Measurements from ENCODE around the gene A3GALT2. TPM values are rescaled to one million over a fixed set of nuclear protein-coding genes. Genes with fewer than 3 reads are reported as not detected.

Gene A3GALT2
- total RNA-seq, 1 donor from 2014 or later = not detected

- H3K4me3 Mint-ChIP-seq = no peak overlapping the region
- no peaks in the 10 kb centered on the region for H3K9me3 Mint-ChIP-seq
- Histone ChIP-seq H2AFZ (replicated peaks) (no peak overlapping the region), H3K27me3 (no peaks in the 10 kb centered on the region), H3F3A (ENCODE audit: low read depth) (no peaks in the 10 kb centered on the region), H3K4me1 (no peaks in the 10 kb centered on the region), H3K4me3 (no peak overlapping the region), H3K36me3 (no peaks in the 10 kb centered on the region), H3K27ac (no peak overlapping the region), H4K20me1 (ENCODE audit: low read depth) (peaks cover 97% of the 10 kb centered on the region), H3K79me2 (ENCODE audit: low read depth) (peaks cover 59% of the 10 kb centered on the region), H3K9me3 (ENCODE audit: low read depth) (no peaks in the 10 kb centered on the region), H3K4me2 (no peak overlapping the region), H3K9ac (no peak overlapping the region)
- peak overlapping the region; percentile 94 for H3K27ac Mint-ChIP-seq
- TF ChIP-seq EZH2 (IDR thresholded peaks at IDR 0.05) (no peak), EZH2phosphoT487 (IDR thresholded peaks at IDR 0.05) (no peak), CTCF (IDR thresholded peaks at IDR 0.05) (no peak)
- DNase-seq (ENCODE audit: low spot score) = no peak
- no peaks in the 10 kb centered on the region for H3K27me3 Mint-ChIP-seq (ENCODE audit: insufficient read depth, low read depth)
- peaks cover 10% of the 10 kb centered on the region for H3K36me3 Mint-ChIP-seq
- H3K4me1 Mint-ChIP-seq = peaks cover 35% of the 10 kb centered on the region
Measured at GRCh38 chr1:33270808-33271465, 50.0 kb downstream of the A3GALT2 start.

GRCh38 chr1:33270379-33270778 is 50.5 kb downstream of the A3GALT2 start:
- Histone ChIP-seq H2AFZ (replicated peaks) (no peak overlapping the region), H3K4me1 (no peaks in the 10 kb centered on the region), H3K9ac (no peak overlapping the region), H3F3A (ENCODE audit: low read depth) (no peaks in the 10 kb centered on the region), H3K79me2 (ENCODE audit: low read depth) (peaks cover 64% of the 10 kb centered on the region), H3K9me3 (ENCODE audit: low read depth) (no peaks in the 10 kb centered on the region), H3K4me2 (no peak overlapping the region), H3K4me3 (no peak overlapping the region), H3K27ac (no peak overlapping the region), H3K36me3 (no peaks in the 10 kb centered on the region), H3K27me3 (no peaks in the 10 kb centered on the region), H4K20me1 (ENCODE audit: low read depth) (peaks cover 98% of the 10 kb centered on the region)
- H3K27me3 Mint-ChIP-seq (ENCODE audit: insufficient read depth, low read depth) = no peaks in the 10 kb centered on the region
- no peak overlapping the region for H3K4me3 Mint-ChIP-seq
- peaks cover 10% of the 10 kb centered on the region for H3K36me3 Mint-ChIP-seq
- TF ChIP-seq CTCF (IDR thresholded peaks at IDR 0.05) (no peak), EZH2 (IDR thresholded peaks at IDR 0.05) (no peak), EZH2phosphoT487 (IDR thresholded peaks at IDR 0.05) (no peak)
- no peak overlapping the region for H3K27ac Mint-ChIP-seq
- no peaks in the 10 kb centered on the region for H3K9me3 Mint-ChIP-seq
- no peak for DNase-seq (ENCODE audit: low spot score)
- peaks cover 35% of the 10 kb centered on the region for H3K4me1 Mint-ChIP-seq

- Mint-ChIP-seq H3K9me3 (no peaks in the 10 kb centered on the region), H3K4me1 (peaks cover 35% of the 10 kb centered on the region), H3K4me3 (no peak overlapping the region), H3K36me3 (peaks cover 10% of the 10 kb centered on the region), H3K27me3 (ENCODE audit: insufficient read depth, low read depth) (no peaks in the 10 kb centered on the region), H3K27ac (no peak overlapping the region)
- Histone ChIP-seq H3K36me3 (no peaks in the 10 kb centered on the region), H3F3A (ENCODE audit: low read depth) (no peaks in the 10 kb centered on the region), H3K4me2 (no peak overlapping the region), H3K27ac (no peak overlapping the region), H3K4me1 (no peaks in the 10 kb centered on the region), H4K20me1 (ENCODE audit: low read depth) (peaks cover 98% of the 10 kb centered on the region), H3K9ac (no peak overlapping the region), H3K27me3 (no peaks in the 10 kb centered on the region), H3K79me2 (ENCODE audit: low read depth) (peaks cover 72% of the 10 kb centered on the region), H2AFZ (replicated peaks) (no peak overlapping the region), H3K9me3 (ENCODE audit: low read depth) (no peaks in the 10 kb centered on the region), H3K4me3 (no peak overlapping the region)
- no peak for DNase-seq (ENCODE audit: low spot score)
- TF ChIP-seq CTCF (IDR thresholded peaks at IDR 0.05) = no peak
- no peak for TF ChIP-seq EZH2phosphoT487 (IDR thresholded peaks at IDR 0.05)
- TF ChIP-seq EZH2 (IDR thresholded peaks at IDR 0.05) = no peak
Measured at GRCh38 chr1:33269621-33270020, 51.3 kb downstream of the A3GALT2 start.
